A549 (cell line): ENCODE results near the gene NELFCD.

Experiments used
- ATOH8 ChIP-seq: fragments of 250-450 bp; sonication (Bioruptor Pico); IDR thresholded peaks from 2 replicates; pipeline ENCODE4 v1.5.0; 2020; ENCODE audit warnings: low read depth, mild to moderate bottlenecking, moderate library complexity
- CTCF ChIP-seq: fragments of >200 bp; sonication (Bioruptor Twin); formaldehyde crosslinking; IDR thresholded peaks from 3 replicates; pipeline ENCODE4 v1.5.1; 2016
- E2F6 ChIP-seq: IDR thresholded peaks from 2 replicates; pipeline ENCODE4 v1.6.1; 2012; ENCODE audit warnings: low read depth, borderline replicate concordance
- JUNB ChIP-seq: fragments of >200 bp; sonication (Bioruptor Twin); formaldehyde crosslinking; IDR thresholded peaks from 2 replicates; pipeline ENCODE4 v1.6.1; 2016
- MAFK ChIP-seq: fragments of 450-650 bp; IDR thresholded peaks from 2 replicates; pipeline ENCODE4 v1.6.1; 2014; ENCODE audit not compliant: partially characterized antibody
- MAX ChIP-seq: IDR thresholded peaks from 2 replicates; pipeline ENCODE4 v1.6.1; 2012
- MYC ChIP-seq: IDR thresholded peaks from 2 replicates; pipeline ENCODE4 v1.6.1; 2012; ENCODE audit warnings: mild to moderate bottlenecking, inconsistent platforms, low read length, improper control_type of control experiment, borderline replicate concordance
- POLR2A ChIP-seq: IDR thresholded peaks from 2 replicates; pipeline ENCODE4 v1.6.1; 2012; ENCODE audit warnings: mild to moderate bottlenecking, low read length
- RAD21 ChIP-seq, 2 experiments: fragments of >200 bp in 1 of 2; sonication (Bioruptor Twin) in 1 of 2; formaldehyde crosslinking in 1 of 2; IDR thresholded peaks in 1 of 2; conservative IDR thresholded peaks in 1 of 2; 2 replicates in 1 of 2; 3 replicates in 1 of 2; pipeline ENCODE4 v1.6.1; 2012 to 2018; ENCODE audit warnings: inconsistent platforms in 1 of 2
- RFX5 ChIP-seq: fragments of 450-650 bp; IDR thresholded peaks from 2 replicates; pipeline ENCODE4 v1.7.1; 2014; ENCODE audit warnings: antibody characterized with exemption, mild to moderate bottlenecking, moderate library complexity
- SMC3 ChIP-seq: fragments of >200 bp; sonication (Bioruptor Twin); formaldehyde crosslinking; IDR thresholded peaks from 3 replicates; pipeline ENCODE4 v1.6.1; 2018; ENCODE audit warnings: inconsistent platforms
- TP53 ChIP-seq: fragments of 250-450 bp; sonication (Bioruptor Pico); IDR thresholded peaks from 2 replicates; pipeline ENCODE4 v1.5.0; 2021; ENCODE audit warnings: mild to moderate bottlenecking, moderate library complexity
- ZFP36 ChIP-seq: fragments of 450-650 bp; IDR thresholded peaks from 2 replicates; pipeline ENCODE4 v1.6.1; 2014; ENCODE audit warnings: borderline replicate concordance; ENCODE audit not compliant: partially characterized antibody

- TF ChIP-seq MAFK: no peak
- no peak for TF ChIP-seq CTCF
- TF ChIP-seq POLR2A: no peak
- no peak for TF ChIP-seq SMC3
- no peak for TF ChIP-seq TP53
- TF ChIP-seq MYC: no peak
- TF ChIP-seq JUNB: no peak
- no peak for TF ChIP-seq E2F6
- TF ChIP-seq RFX5: no peak
- TF ChIP-seq MAX: no peak
- TF ChIP-seq RAD21 (conservative IDR thresholded peaks at IDR 0.05 in 1 of 2, IDR thresholded peaks at IDR 0.05 in 1 of 2): no peak
- TF ChIP-seq ATOH8: no peak
- no peak for TF ChIP-seq ZFP36
Measured at GRCh38 chr20:58970146-58970545, 10.9 kb upstream of the NELFCD start.
